Activated T-cell treated with anti-CD3 and anti-CD28 coated beads for 4 hours (primary cell): ENCODE results near the gene IFT172.
"Not testable (repeated sequence)": the region's sequence is repeated elsewhere in the genome, so short reads cannot be mapped to it uniquely, and the experiment has no call there.

Source experiments
- DNase-seq: peaks from one replicate; pipeline ENCODE4 v3.0.0-alpha.2; 2020

Gene IFT172, protein sequence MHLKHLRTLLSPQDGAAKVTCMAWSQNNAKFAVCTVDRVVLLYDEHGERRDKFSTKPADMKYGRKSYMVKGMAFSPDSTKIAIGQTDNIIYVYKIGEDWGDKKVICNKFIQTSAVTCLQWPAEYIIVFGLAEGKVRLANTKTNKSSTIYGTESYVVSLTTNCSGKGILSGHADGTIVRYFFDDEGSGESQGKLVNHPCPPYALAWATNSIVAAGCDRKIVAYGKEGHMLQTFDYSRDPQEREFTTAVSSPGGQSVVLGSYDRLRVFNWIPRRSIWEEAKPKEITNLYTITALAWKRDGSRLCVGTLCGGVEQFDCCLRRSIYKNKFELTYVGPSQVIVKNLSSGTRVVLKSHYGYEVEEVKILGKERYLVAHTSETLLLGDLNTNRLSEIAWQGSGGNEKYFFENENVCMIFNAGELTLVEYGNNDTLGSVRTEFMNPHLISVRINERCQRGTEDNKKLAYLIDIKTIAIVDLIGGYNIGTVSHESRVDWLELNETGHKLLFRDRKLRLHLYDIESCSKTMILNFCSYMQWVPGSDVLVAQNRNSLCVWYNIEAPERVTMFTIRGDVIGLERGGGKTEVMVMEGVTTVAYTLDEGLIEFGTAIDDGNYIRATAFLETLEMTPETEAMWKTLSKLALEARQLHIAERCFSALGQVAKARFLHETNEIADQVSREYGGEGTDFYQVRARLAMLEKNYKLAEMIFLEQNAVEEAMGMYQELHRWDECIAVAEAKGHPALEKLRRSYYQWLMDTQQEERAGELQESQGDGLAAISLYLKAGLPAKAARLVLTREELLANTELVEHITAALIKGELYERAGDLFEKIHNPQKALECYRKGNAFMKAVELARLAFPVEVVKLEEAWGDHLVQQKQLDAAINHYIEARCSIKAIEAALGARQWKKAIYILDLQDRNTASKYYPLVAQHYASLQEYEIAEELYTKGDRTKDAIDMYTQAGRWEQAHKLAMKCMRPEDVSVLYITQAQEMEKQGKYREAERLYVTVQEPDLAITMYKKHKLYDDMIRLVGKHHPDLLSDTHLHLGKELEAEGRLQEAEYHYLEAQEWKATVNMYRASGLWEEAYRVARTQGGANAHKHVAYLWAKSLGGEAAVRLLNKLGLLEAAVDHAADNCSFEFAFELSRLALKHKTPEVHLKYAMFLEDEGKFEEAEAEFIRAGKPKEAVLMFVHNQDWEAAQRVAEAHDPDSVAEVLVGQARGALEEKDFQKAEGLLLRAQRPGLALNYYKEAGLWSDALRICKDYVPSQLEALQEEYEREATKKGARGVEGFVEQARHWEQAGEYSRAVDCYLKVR (N-terminal part only)

DNA sequence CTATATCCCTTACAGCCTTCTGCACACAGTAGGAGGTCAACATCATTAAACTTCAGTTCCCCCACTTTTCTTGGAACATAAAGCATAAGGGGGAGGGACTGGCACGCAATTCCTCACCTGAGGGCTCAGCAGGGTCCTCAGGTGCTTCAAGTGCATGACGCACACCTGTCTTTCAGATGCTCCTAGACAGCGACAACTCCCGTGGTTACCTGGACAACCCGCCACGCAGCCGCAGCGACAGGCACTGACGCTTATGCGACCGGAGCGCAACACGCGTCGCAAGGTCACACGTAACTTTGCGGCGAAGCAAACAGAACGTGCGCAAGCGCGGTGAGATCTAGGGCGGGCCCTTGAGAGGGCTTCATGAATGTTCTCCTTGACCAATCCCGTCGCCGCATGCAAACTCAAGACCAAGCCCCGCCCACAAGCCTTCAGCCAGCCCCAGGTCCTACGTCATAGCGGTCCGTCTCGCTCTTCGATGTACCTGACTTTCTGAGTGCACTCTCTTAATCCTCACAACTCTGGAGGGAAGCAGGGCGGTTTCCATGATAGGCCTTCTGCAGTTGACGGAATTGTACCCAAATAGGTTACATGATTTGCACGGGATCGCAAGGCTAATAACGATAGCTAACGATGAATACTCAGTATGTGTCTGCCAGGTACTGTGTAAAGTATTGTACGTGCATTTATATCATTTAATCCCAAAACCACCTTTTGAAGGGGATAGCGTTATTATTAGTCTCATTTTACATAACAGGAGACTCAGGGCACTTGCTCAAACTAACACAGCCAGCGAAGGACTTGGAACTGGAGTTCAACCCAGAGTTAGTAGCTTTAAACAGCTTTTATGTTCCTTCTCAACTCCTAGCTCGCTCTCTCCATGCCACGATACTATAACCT is at the start of gene IFT172:
Gene IFT172 (minus strand): TSS at position 246 of the 900 bp plus-strand sequence. CDS start 90 bp downstream, at position 156.
- DNase-seq = peak; percentile 97

DNA sequence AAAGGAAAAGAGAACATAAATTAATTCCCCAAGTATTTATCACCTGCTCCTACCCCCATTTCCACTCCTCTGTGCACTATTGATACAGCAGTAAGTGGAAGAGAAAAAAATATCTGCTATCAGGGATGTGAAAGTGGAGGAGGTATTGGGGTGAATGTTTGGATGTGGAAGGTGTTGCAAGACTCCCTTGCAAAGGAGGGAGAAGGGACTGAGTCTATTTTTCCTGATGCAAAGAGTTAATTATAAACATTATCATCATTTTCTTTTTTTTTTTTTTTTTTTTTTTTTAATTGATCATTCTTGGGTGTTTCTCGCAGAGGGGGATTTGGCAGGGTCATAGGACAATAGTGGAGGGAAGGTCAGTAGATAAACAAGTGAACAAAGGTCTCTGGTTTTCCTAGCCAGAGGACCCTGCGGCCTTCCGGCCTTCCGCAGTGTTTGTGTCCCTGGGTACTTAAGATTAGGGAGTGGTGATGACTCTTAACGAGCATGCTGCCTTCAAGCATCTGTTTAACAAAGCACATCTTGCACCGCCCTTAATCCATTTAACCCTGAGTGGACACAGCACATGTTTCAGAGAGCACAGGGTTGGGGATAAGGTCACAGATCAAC is 49.4 kb upstream of the IFT172 start:
- DNase-seq = not testable (repeated sequence)

DNA sequence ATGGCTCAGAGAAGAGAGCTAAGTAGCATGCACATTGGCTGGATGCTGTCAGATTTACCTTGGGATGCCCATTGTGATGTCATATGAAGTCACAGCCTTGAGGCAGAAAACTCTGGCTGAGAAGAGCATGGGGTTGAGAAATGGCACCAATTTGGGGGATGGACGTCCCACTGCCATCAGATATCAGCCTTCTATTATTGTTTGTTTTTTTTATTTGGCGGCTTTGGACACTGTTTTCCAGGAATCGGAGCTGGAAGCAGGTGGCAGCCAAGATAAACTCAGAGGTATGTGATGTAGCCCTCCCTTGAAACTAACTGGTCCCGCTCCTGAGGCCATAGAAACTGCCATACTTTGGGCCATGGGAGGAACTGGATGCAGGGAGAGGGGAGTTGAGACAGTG is 47.7 kb upstream of the IFT172 start:
- no peak for DNase-seq

DNA sequence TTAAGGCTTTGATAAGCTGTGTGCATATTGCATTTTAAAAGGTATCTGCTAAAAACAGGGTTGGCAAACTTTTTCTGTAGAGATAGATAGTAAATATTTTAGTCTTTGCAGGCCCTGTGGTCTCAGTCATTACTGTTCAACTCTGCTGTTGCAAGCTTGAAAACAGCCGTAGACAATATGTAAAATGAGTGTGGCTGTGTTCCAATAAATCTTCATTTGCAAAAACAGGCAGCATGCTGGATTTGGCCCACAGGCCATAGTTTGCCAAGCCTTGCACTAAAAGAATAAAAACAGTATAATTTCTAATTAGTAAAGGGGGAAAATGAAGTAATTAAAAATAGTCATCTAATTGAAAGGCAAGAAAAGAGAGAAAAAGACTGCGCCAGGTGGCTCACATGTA is 42.4 kb upstream of the IFT172 start:
- DNase-seq = no peak

DNA sequence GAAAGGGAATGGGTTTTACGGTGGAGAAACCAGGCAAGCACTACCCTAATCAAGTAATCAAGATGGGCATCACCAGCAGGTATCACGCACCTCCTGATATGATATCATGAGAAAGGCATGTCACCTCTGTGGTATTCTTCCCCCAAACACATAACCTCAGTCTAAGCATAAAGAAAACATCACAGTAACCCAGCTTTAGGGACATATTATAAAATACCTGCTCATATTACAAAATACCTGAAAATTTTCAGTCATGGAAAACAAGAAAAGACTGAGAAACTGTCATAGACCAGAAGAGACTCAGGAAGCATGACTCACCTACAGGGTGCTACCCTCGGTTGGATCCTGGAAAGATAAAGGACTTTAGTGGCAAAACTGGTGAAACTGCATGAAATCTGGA is 37.6 kb upstream of the IFT172 start:
- DNase-seq = no peak

DNA sequence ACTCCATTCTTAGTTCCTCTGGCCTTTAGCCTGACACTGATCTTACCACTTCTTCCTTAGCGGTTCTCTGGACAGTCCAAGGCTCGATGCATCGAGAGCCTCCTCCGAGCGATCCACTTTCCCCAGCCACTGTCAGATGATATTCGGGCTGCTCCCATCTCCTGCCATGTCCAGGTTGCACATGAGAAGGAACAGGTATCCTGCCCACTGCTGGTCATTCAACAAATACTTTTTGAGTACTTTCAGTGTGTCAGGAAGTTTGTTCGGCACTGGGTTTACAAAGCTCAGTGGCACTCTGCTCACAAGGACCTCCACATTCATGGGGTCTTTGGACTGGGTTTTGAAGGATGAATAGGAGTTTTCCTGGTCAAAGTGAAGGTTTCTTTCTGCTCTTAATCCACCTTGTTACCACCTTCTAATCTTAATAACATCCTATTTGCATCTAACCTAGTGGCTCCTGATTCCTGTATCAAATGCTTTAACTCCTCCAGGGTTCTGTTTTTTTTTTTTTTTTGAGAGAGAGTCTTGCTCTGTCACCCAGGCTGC is 32.9 kb upstream of the IFT172 start:
- DNase-seq = no peak

DNA sequence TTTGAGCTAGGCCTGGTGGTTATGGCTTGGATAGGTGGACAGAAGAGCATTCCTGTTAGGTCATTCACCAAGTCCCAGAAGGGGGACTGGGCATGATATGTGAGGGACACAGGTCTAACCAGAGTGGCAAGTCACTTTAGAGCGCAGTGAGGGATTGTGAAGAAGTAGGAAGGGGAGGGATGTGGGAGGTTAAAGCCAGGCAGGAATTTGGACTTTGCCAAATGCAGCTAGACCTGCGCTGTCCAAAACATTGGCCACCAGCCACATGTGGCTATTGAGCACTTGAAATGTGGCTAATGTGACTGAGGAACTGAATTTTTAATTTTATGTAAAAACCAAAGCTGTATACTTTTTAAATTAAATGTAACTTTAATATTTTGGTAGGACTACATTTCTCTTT is 30.8 kb upstream of the IFT172 start:
- DNase-seq = no peak

DNA sequence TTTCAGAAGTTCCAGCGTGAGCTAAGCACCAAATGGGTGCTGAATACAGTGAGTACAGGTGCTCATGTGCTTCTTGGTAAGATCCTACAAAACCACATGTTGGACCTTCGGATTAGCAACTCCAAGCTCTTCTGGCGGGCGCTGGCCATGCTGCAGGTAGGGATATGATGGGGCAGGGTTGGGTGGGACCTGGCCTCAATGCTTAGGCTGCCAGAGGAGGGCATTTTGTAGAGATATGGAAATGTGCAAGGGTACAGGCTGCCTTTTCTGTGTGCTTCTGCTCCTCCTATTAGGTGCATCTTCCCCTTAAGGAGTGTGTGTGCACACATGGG is 29.2 kb upstream of the IFT172 start:
- DNase-seq = no peak

DNA sequence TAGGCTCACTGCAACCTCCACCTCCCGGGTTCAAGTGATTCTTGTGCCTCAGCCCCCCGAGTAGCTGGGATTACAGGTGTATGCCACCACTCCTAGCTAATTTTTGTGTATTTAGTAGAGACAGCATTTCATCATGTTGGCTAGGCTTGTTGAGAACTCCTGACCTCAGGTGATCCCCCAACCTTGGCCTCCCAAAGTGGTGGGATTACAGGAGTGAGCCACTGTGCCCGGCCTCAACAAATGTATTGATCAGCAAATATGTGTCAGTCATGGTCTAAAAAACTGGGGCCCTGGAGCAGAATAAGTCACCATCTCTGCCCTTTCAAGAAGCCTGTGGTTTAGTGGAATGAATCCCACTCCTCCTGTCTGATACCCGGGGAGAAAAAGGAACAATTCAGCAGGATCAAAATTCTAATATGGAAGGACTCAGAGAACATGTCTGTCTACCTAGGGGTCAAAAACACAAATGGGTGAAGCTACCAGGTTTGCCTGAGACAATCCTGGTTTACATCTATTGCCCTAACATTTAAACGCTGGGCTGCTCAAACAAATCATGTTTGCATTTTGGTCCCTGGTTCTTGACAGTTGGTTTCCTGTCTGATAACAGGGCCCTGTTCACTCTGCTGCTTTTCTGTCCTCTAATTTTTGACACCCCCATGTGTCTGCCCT is 28.7 kb upstream of the IFT172 start:
- DNase-seq = no peak

DNA sequence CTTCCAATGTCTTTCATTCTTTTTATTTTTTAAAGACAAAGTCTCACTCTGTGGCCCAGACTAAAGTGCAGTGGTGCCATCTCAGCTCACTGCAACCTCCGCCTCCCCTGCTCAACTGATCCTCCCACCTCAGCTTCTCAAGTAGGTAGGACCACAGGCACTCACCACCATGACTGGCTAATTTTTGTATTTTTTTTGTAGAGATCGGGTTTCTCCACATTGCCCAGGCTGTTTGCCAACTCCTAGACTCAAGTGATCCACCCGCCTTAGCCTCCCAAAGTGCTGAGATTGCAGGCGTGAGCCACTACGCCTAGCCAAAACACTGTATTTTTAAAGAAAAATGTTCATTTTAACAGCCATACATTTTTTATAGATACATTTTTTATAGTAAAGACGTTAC is 19.8 kb upstream of the IFT172 start:
- DNase-seq = no peak

DNA sequence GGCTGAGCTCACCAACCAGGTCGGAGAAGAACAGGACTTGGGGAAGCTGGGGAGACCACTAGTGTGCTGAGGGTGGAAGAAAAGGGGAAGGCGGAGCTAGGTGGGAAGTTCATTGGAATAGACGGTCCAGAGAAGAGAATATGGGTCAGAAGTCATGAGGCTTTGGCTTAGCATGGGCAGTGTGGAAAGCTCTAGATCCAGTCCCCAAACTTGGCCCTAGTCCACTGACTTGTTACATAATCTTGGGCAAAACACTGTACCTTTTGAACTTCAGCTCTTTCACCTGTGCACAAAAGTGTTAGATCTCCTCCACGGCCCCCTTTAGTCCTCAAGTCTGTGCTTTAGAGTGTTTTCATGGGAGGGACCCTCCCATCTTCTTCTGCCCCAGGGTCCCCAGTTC is 17.8 kb upstream of the IFT172 start:
- DNase-seq = no peak

DNA sequence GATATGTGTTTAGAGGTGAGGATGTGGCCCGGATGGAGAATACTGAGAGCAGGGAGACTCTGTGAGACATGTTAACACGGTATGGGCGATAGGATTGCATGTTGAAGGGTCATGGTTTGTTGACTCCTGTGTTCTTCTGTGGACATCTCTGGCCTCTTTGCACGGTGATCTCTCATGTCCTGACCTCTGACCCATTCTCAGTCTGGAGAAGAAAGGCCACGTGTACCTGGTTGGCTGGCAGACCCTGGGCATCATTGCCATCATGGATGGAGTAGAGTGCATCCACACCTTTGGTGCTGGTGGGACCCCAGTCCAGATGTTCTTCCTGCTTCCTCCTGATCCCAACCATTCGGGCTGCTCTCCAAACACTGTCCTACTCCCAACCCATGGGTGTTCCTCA is 17.0 kb upstream of the IFT172 start:
- DNase-seq = no peak

DNA sequence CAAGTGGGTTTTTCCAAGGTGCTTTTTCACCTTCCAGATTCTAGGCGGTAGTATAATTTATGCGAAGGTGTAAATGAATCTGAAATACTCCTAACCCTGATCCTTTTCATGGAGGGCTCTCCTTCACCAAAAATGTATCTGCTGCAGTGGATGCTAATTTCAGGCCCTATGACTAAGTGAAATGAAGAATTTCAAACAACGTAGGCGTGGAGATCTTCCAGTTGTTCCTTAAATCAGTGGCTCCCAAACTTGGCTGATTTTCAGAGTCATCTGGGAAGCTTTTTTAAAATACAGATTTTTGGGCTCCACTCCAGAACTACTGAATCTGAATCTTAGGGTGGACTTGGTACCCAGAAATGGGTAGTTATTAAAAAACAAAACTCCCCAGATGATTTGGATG is 12.6 kb upstream of the IFT172 start:
- DNase-seq = no peak

DNA sequence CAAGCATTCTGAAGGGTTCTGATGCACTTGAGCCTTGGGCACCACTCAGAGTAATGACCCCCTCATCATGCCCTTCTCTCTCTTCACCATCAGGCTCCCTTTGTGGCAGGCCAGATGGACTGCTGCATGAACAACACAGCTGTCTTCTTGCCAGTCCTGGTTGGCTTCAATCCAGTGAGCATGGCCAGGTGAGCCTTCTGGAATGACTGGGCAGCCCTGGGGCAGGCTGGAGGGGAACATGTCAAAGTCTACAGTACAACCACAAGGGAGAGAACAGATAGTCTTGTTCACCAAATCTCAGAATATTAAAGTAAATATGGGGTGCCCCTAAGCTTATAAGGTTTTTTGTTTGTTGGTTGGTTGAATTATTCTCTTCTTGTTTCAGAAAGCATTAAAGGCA is 11.5 kb upstream of the IFT172 start:
- no peak for DNase-seq

DNA sequence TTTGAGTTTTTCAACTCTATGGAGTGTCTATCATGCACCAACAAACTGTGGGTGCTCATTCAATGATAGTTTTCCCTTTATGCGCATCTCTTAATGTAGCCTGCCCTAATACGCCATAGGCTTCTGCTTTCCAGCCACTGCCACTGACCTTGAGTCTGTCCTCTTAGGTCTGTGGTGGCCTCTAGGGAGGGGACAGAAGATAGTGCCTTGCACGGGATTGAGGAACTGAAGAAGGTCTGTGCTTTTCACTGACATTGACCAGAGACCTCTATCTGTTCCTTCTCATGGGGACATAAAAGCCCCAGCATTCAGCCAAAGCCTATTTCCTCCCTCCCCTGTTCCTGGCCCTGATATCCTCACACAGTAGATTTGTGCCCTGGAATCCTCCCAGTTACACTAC is 9.4 kb upstream of the IFT172 start:
- no peak for DNase-seq

DNA sequence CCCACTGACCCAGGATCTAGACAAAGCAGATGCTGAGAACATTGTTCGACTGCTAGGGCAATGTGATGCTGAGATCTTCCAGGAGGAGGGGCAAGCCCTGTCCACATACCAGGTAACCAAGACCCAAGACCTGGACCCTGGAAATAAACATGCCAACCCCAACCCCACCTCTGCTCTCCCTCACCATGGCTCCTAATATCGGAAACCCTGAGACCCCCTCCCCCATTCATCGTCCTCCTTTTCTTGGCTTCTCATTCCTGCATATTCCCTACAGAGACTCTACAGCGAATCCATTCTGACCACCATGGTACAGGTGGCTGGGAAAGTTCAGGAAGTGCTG is 7.7 kb upstream of the IFT172 start:
- DNase-seq = no peak

DNA sequence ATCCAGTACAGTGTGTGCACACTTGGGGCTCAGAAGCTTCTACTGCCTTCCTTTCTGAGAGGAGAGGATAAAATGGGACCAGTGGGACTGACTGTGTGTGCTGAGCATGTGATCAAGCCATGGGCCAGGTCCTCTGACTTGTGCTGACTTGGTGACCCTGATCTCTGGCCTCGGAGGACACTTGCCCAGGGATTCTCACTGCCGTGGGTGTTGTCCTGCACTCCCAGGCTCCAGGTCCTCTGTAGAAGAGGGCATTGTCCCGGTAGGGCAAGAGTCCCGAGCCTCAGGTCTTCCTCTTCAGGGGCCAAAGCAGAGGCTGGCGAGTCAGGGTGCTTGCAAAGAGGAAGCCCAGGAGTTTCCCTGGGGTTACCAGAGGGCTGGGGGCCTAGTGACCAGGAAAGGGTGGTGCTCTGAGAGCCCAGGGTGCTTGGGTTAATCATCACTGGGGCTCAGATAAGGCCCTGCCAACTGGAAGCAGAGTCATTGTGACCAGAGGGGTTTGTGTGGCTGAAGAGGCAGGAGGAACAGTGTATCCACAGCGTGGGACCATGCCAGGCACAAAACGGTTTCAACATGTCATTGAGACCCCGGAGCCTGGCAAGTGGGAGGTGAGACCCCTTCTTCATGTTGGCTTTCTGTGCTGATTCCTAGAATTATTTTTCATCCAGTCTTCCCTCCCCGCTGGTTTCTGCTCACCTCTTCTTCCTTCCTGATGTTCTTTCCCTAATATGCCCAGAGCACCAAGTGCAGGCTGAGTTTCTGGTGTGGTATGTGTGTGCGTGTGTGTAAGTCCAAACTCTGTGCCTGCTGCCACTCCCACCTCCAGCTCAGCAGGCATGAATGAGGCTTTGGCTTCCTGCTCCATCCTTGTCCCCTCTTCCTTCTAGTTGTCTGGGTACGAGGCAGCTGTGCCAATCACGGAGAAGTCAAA is 7.1 kb upstream of the IFT172 start, which contains the start of gene GCKR:
Gene GCKR (plus strand): TSS at position 483 of the 931 bp plus-strand sequence. CDS start 66 bp downstream, at position 549.
- no peak for DNase-seq

DNA sequence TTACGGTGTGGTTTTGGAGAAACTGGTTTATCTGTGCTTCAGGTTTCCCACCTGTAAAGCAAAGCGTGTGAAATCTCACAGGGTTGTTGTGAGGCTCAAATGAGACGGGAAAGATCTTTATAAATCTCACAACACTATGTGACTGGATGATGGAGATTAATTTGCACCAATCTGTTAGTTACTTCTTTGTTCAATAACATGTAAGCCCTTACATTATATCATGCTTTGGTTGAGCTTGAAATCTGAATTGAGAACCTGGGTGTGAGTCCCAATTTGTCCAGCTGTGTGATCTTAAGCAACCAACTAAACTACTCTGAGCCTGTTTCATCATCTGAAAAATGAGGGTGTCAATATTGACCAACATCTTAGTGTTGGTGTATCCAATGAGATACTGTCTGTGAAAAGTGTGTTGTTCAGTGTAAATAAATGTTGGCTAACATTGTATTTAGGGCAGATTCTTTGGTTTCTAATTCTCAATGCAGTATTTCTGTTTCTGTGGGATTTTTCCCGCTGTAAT is 6.4 kb upstream of the IFT172 start:
- no peak for DNase-seq

DNA sequence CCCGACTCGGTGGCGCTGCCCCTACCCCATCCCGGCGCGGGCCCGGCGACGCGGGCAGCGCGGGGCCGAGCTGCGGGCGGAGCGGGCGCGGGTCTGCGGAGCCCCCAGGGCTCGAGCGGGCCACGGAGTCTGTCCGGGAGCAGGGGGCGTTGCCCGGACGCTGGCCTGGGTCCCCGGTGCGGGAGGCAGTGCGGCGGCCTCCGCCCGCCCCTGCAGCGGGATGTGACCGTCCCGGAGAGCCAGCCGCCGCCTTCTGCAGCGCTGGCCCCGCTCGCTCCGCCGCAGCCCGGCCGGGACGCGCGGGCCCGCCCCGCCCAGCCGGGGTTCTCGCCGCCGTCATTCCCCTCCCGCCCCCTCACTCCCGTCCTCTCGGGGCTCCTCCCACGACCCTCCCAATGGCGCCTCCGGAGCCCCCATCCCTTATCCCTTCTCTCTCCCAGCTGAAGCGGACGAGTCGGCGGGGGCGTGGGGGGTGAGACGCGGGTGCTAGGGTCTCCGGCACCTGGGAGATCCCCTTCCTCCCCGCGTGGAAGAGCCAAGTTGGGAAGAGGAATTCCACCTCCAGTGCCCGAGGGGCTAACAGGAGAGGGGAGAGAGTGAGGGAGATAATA is 5.5 kb upstream of the IFT172 start, which contains the start of gene FNDC4:
Gene FNDC4 (minus strand): TSS at position 257 of the 611 bp plus-strand sequence. CDS start 521 bp downstream, outside the sequence.
- DNase-seq = no peak
